ENCODE data around the gene LYPD4. TPM values are rescaled to one million over a fixed set of nuclear protein-coding genes. Genes with fewer than 3 reads are reported as not detected.

LYPD4 gene
- not detected for total RNA-seq

DNA sequence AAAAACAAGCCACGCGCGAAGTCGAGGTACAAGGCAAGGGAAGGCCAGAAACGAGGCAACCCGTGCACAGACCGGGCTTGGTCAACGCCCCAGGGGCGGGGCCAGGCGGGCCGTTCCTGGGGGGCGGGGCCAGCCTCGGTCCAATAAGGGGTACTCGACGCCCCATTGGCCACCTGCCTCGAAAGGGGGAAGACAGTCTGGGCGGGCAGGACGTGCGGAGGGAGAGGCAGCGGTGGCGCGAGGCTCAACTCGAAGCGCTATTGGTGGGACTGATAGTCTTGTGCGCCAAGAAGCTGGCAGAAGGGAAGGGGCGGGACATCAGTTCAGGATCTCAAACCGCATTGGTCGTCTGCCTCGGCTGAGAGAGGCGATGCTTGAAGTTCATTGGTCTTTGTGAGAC lies at the start of gene LYPD4:
TSS of gene LYPD4 (minus strand) at position 83 of the 400 bp plus-strand sequence. CDS start 5,398 bp downstream, outside the sequence.

GRCh38 chr19:41882568-41883462 lies 38.3 kb upstream of the LYPD4 start, which contains the start of gene ARHGEF1:
Gene ARHGEF1 (plus strand): TSS chr19:41883184. CDS start chr19:41888083, 4,899 bp downstream.

DNA sequence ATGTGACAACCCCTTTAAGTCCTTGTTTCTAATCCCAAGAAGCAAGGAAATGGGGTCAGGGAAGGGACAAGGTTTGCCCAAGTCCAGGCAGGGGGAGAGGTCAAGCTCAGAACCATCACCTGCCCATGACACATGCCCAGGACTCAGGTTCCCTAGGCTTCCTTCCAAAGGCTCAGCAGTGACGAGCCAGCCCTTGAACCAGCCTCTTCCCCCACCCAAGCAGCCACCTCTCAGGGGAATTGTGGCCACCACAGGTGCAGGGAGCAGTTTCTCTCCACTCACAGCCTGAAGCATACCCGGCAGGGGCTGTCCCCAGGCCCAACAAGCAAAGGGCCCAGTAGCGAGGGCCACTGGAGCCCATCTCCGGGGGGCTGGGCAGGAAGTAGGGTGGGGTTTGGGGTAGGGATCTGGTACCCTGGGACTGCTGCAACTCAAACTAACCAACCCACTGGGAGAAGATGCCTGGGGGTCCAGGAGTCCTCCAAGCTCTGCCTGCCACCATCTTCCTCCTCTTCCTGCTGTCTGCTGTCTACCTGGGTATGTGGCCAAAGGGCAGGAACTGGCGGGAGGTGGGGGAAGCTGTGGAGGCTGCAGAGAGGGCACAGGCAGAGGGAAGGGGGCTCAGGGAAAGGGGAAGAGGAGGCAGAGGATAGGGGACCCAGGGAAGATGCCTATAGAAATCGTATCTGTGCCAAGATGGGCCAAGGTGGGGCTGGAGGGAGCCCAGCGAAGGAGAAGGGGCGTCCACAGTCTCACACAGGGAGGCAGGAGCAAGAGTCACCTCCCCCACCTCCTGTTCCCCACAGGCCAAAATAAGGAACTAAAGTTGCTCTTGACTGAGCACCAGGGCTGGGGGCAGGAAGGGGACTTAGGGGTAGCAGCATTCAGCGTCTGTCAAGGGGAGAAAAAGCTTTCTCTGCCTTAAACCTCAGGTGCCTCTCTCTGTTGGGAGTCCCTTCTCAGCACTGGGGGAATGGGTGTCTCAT lies 32.7 kb upstream of the LYPD4 start, which contains the start of gene CD79A:
TSS of gene CD79A (plus strand) at position 433 of the 986 bp plus-strand sequence. CDS start at position 459, 26 bp downstream.

GRCh38 chr19:41859618-41860418 lies 15.3 kb upstream of the LYPD4 start, which contains the start of gene RPS19:
Gene RPS19 (plus strand): TSS chr19:41860255. CDS start chr19:41860775, 520 bp downstream.

GRCh38 chr19:41845001-41845050 lies 343 bp upstream of the LYPD4 start, which contains the start of gene DMRTC2:
Gene DMRTC2 (plus strand): TSS chr19:41845042. CDS start chr19:41847429, 2,387 bp downstream.

GRCh38 chr19:41796362-41796761 lies 48.1 kb downstream of the LYPD4 start, which contains the start of gene CEACAM3:
Gene CEACAM3 (plus strand): TSS chr19:41796587. CDS start chr19:41796678, 91 bp downstream.

Small RNAs within 50 kb of the gene (small RNA-seq; reads per million reads assigned to genes)
- not detected for gene MIR6797

Other genes starting within 250 kb of the LYPD4 start
- gene CEACAM4, start 217.6 kb downstream of the LYPD4 start, total RNA-seq = not detected
- gene CEACAM7, start 156.4 kb downstream of the LYPD4 start, total RNA-seq = not detected
- not detected for gene CEACAM5, start 136.1 kb downstream of the LYPD4 start, total RNA-seq
- gene CEACAM6, start 89.2 kb downstream of the LYPD4 start, total RNA-seq = under 0.01 TPM
- not detected for gene CEACAM3, start 48.1 kb downstream of the LYPD4 start, total RNA-seq
- gene DMRTC2, start 359 bp upstream of the LYPD4 start, total RNA-seq = not detected
- 227 TPM for gene RPS19, start 15.6 kb upstream of the LYPD4 start, total RNA-seq
- not detected for gene CD79A, start 32.6 kb upstream of the LYPD4 start, total RNA-seq
- gene ARHGEF1, start 38.5 kb upstream of the LYPD4 start, total RNA-seq = 12.7 TPM
- gene ERFL, start 83.8 kb upstream of the LYPD4 start, total RNA-seq = 1.6 TPM
- 116 TPM for gene RABAC1, start 114.6 kb upstream of the LYPD4 start, total RNA-seq
- gene ATP1A3, start 149.5 kb upstream of the LYPD4 start, total RNA-seq = 423 TPM
- gene GRIK5, start 225.5 kb upstream of the LYPD4 start, total RNA-seq = 23.8 TPM
- gene ZNF574, start 231.5 kb upstream of the LYPD4 start, total RNA-seq = 10.4 TPM